Tibial nerve (tissue), 4 donors: ENCODE data around the gene NEU4. TPM values are rescaled to one million over a fixed set of nuclear protein-coding genes. Genes with fewer than 3 reads are reported as not detected.

ENCODE experiments used
- DNase-seq, 2 donors: peaks; one replicate each; pipeline ENCODE4 v3.0.0-alpha.2; 2019; ENCODE audit warnings: low spot score in 2 of 2
- H3K27ac ChIP-seq, 4 donors: fragments of 200-600 bp; sonication (generic) in 3 of 4; one replicate each; pipeline ENCODE4 v1.5.1; 2017 to 2019; ENCODE audit warnings: mild to moderate bottlenecking in 1 of 4
- H3K27me3 ChIP-seq, 2 donors: fragments of 200-600 bp; sonication (generic) in 1 of 2; one replicate each; pipeline versions ENCODE4 v1.5.1 to v1.6.0; 2017 to 2019
- H3K36me3 ChIP-seq, 3 donors: fragments of 200-600 bp; sonication (generic); one replicate each; pipeline ENCODE4 v1.5.1; 2018 to 2019
- H3K4me1 ChIP-seq, 4 donors: fragments of 200-600 bp; sonication (generic) in 3 of 4; one replicate each; pipeline ENCODE4 v1.5.1; 2017 to 2019
- H3K4me3 ChIP-seq, 4 donors: fragments of 200-600 bp; sonication (generic) in 3 of 4; one replicate each; pipeline ENCODE4 v1.5.1; 2017 to 2019; ENCODE audit warnings: mild to moderate bottlenecking in 1 of 4, moderate library complexity in 1 of 4
- H3K9me3 ChIP-seq, 4 donors: fragments of 200-600 bp; sonication (generic) in 3 of 4; one replicate each; pipeline ENCODE4 v1.5.1; 2017 to 2019
- CTCF ChIP-seq, 5 experiments: fragments of 200-600 bp in 3 of 5; fragments of 450-650 bp in 2 of 5; sonication (generic) in 3 of 5; IDR thresholded peaks; one replicate each; pipeline ENCODE4 v1.5.1; 2016 to 2019; ENCODE audit warnings: antibody characterized with exemption in 5 of 5, mild to moderate bottlenecking in 3 of 5, moderate library complexity in 2 of 5
- EP300 ChIP-seq, 2 donors: sonication (generic); formaldehyde crosslinking; IDR thresholded peaks; one replicate each; pipeline ENCODE4 v1.6.1; 2017; ENCODE audit warnings: antibody characterized with exemption in 2 of 2, mild to moderate bottlenecking in 1 of 2
- POLR2A ChIP-seq, 2 donors: fragments of 450-650 bp; IDR thresholded peaks; one replicate each; pipeline ENCODE4 v1.6.1; 2017; ENCODE audit warnings: antibody characterized with exemption in 2 of 2, mild to moderate bottlenecking in 2 of 2, moderate library complexity in 2 of 2
- WGBS, 2 donors: methylation state at CpG; one replicate each; pipeline ENCODE4 v1.1.5; 2018; 5-methylcytosine and 5-hydroxymethylcytosine counted together
- total RNA-seq, 4 donors: library from RNA; depleted of rRNA; stranded (reverse); fragments of >200 nt; gene quantifications; one replicate each; pipeline ENCODE4 v1.1.0, GENCODE V29; 2016

The NEU4 gene
- total RNA-seq, 4 donors from 2014 or later: 1.1 to 1.6 TPM; not detected in 2

- Histone ChIP-seq H3K4me1 (peaks cover 0 to 35% (median 20%) of the 10 kb centered on the region in 4 donors), H3K9me3 (no peaks in the 10 kb centered on the region), H3K36me3 (no peaks in the 10 kb centered on the region), H3K27me3 (peaks cover 0 to 39% of the 10 kb centered on the region in 2 donors), H3K4me3 (peak overlapping the region; percentile 8 to 38 (median 32)), H3K27ac (peak overlapping the region; percentile 71 to 94 (median 84))
- WGBS, 2 donors: 65 to 85% methylated on average over 6 to 10 of the region's 10 CpGs
- no peak for DNase-seq
- TF ChIP-seq CTCF (IDR thresholded peaks at IDR 0.05) (peak in 1 of 5 experiments; percentile 8), EP300 (IDR thresholded peaks at IDR 0.05) (no peak)
These were observed 51.4 kb downstream of the NEU4 start for GRCh38 chr2:241860184-241861078.

- TF ChIP-seq EP300 (IDR thresholded peaks at IDR 0.05) (no peak), CTCF (IDR thresholded peaks at IDR 0.05) (no peak), POLR2A (IDR thresholded peaks at IDR 0.05) (no peak)
- H3K4me3 ChIP-seq: no peak overlapping the region
- peak overlapping the region in 1 of 4 donors; percentile 94 for H3K27ac ChIP-seq
- WGBS, 2 donors: 90 to 96% methylated on average over 1 of the region's 1 CpG
- peaks cover 4 to 47% of the 10 kb centered on the region in 2 donors for H3K27me3 ChIP-seq
- peaks cover 0 to 35% (median 20%) of the 10 kb centered on the region in 4 donors for H3K4me1 ChIP-seq
- no peaks in the 10 kb centered on the region for H3K9me3 ChIP-seq
- H3K36me3 ChIP-seq: no peaks in the 10 kb centered on the region
- DNase-seq: no peak
These were observed 52.3 kb downstream of the NEU4 start for GRCh38 chr2:241861264-241861663.

- H3K9me3 ChIP-seq: no peaks in the 10 kb centered on the region
- H3K27ac ChIP-seq: no peak overlapping the region
- no peak for DNase-seq
- peaks cover 4 to 55% of the 10 kb centered on the region in 2 donors for H3K27me3 ChIP-seq
- 69 to 76% methylated on average over 8 of the region's 8 CpGs for WGBS, 2 donors
- H3K4me1 ChIP-seq: peaks cover 0 to 35% (median 20%) of the 10 kb centered on the region in 4 donors
- H3K36me3 ChIP-seq: no peaks in the 10 kb centered on the region
- TF ChIP-seq POLR2A (IDR thresholded peaks at IDR 0.05) (no peak), EP300 (IDR thresholded peaks at IDR 0.05) (no peak), CTCF (IDR thresholded peaks at IDR 0.05) (no peak)
- no peak overlapping the region for H3K4me3 ChIP-seq
These were observed 53.1 kb downstream of the NEU4 start for GRCh38 chr2:241862093-241862492.

GRCh38 chr2:241862775-241863535 lies 54.0 kb downstream of the NEU4 start:
- H3K4me3 ChIP-seq: no peak overlapping the region
- no peak overlapping the region for H3K27ac ChIP-seq
- H3K4me1 ChIP-seq: peaks cover 0 to 35% (median 20%) of the 10 kb centered on the region in 4 donors
- no peaks in the 10 kb centered on the region for H3K36me3 ChIP-seq
- DNase-seq: no peak
- TF ChIP-seq POLR2A (IDR thresholded peaks at IDR 0.05): no peak
- no peak for TF ChIP-seq EP300 (IDR thresholded peaks at IDR 0.05)
- TF ChIP-seq CTCF (IDR thresholded peaks at IDR 0.05): no peak
- H3K9me3 ChIP-seq: no peaks in the 10 kb centered on the region
- WGBS, 2 donors: 83 to 86% methylated on average over 21 to 22 of the region's 22 CpGs
- peaks cover 4 to 64% of the 10 kb centered on the region in 2 donors for H3K27me3 ChIP-seq
